ENCODE data around the gene OR10H3.
A peak's percentile ranks its signal among the peaks of the same experiment; 100 is the strongest.
"Not testable (repeated sequence)": the region's sequence is repeated elsewhere in the genome, so short reads cannot be mapped to it uniquely, and the experiment has no call there.

Gene OR10H3

DNA sequence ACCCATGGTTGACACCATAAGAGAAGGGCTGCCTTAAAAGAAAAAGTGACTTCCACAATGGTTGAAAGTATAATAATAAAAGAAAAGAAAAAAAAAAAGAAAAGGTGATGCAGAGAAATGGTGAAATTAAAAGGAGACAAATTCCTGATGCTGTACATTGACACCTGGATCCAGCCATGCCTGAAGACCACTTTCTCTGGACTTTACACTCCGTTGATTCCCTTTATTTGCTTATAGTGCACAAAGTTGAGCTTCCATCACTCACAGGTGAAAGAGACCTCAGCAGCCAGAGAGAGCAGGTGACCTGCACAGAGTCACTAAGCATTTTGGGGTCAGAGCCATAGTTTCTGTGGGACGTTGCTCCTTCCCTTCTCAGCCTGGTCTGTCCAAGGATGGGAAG is 37.5 kb downstream of the OR10H3 start:
- in situ Hi-C loops (cut with MboI; ENCODE audit: low pct_unique_long_range_greater_than_20kb, low sequenced_read_pairs), result loop anchor here (5.0 kb wide), 1 partner anchor 103 kb away; the partner anchor contains the start of gene CYP4F12
- DNase-seq, result no peak

DNA sequence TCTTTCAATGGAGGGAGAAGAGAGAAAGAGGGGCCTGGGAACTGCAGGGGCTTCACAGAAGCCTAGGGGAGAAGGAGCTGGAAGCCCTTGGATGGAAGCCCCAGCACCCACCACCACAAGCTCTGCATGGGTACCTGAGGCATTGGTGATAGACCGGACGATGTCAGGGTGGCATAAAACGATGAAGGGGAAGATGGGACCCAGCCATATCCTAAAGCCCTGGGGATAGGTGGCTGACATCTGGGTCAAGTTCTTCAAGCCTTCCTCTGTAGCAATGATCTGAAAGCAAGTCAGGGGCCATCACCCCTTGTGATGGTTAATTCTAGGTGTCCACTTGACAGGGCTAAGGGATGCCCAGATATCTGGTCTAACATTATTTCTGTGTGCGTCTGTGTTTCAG is 38.5 kb downstream of the OR10H3 start:
- no peak for DNase-seq
- in situ Hi-C loops (cut with MboI; ENCODE audit: low pct_unique_long_range_greater_than_20kb, low sequenced_read_pairs), result loop anchor here (5.0 kb wide), 1 partner anchor 104 kb away; the partner anchor contains the start of gene CYP4F12

DNA sequence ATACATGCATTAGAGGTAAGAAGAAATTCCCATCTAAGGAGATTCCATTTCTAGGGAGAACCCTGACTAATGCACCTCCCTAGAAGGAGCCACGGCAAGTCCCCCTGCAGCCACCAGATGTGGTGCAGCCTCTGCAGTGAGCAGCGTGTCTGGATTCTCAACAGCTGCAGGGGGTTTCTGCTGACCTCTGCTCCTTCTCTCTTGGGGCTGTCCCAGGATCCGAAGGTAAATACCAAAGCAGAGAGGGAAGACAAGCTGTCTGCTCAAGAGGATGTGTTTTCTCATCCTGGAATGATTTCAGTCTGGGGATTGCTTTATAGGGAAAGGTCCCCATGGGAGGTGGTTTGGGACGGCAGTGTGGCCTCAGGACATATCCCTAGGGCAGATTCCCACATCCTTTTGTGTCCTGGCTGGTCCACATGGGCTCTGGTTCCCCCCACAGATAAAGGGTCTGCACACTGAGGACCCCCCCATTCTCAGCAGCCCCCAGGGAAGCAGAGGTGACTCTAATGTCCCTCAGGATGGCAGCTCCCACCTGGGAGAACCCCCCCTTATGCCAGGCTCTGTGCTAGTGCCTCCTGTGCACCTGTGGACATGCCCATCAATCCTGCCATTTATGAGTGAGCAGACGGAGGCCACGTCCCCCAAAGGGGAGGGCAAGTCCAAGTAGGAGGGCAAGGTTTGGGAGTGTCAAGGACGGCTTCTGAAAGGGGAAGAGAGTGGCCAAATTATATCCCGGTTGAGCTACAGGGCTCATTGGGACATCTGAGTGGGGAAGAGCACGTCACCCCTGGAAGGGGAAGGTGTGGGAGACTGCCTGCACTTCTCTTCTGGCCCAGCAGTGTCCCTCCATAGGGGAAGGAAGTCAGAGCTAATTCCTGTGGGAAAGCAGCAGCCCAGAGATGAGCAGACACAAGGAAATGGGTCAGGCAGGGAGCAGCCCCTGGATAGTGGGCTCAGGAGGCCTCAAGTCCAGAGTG is 39.5 kb downstream of the OR10H3 start:
- no peak for DNase-seq
- in situ Hi-C loops (cut with MboI; ENCODE audit: low pct_unique_long_range_greater_than_20kb, low sequenced_read_pairs), result loop anchor here (5.0 kb wide), 1 partner anchor 105 kb away; the partner anchor contains the start of gene CYP4F12

DNA sequence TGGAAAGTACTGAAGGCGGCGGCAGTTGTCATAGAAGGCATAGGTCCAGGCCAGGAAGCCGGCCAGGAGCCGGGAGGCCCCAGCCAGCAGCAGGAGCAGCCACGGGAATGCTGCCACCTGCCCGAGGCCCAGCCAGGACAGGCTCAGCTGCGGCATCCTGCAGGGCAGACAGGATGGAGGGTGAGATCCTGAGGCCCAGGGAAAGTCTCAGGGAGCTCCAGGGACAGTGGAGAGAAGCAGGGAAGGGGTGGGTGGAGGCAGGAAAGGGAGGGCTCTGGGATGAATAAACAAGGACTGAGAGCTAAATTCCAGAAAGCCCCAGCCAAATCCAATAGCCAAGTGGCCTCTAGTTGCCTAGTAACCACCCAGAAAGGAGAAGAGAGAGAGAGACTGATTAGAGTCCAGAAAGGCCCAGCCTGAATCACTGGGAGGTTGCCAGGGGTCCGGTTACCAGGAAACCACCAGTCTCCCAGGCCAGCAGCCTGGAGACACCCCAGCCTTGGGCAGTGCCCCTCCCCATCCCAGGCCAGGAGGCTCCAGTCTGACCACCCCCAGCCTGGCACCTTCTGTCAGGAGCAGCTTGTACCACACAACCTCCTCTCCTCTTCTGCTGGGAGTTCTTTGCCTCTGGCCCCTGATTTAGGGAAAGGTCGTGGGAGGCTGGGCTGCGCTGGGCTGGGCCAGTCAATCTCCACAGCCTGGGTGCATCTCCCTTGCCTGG is 42.1 kb downstream of the OR10H3 start:
- in situ Hi-C loops (cut with MboI; ENCODE audit: low pct_unique_long_range_greater_than_20kb, low sequenced_read_pairs), result loop anchor here (5.0 kb wide), 1 partner anchor 108 kb away; the partner anchor contains the start of gene CYP4F12
- no peak for DNase-seq

DNA sequence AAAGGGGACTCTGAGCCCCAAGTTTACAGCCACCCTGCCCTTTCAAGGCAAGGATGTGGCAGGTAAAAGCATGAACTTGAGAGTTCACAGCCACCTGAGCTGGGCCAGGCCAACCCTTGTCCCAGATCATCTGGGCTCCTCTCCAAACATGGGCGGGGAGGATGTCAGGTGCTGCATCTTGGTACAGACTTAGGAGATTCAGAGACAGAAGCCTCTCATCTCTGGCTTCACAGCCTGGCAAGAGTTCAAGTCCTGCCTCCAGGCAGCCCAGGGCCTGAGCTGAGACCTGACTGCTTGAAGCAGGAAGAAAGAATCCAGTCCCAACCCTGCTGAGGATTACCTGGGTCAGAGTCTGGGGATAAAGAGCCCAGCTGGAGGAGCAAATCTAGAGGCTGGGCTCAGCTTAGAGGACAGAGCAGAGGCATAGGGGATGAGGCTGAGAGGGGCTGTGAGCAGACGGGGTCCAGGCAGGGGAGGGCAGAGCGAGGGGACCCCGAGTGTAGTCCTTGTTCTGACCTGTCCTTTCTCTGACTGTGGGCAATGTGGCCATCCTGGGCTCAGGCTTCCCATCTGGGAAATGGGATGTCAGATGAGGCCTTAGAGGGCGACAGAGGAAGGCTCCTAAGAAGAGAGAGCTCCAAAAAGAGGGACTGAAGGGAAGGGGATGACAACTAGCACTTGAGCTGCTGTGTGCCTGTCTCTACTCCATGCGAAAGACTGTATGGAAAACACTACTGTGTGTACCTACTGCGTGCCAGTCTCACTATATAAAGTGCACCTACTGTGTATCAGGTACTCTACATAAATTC is 43.0 kb downstream of the OR10H3 start:
- in situ Hi-C loops (cut with MboI; ENCODE audit: low pct_unique_long_range_greater_than_20kb, low sequenced_read_pairs), result no loop called here

DNA sequence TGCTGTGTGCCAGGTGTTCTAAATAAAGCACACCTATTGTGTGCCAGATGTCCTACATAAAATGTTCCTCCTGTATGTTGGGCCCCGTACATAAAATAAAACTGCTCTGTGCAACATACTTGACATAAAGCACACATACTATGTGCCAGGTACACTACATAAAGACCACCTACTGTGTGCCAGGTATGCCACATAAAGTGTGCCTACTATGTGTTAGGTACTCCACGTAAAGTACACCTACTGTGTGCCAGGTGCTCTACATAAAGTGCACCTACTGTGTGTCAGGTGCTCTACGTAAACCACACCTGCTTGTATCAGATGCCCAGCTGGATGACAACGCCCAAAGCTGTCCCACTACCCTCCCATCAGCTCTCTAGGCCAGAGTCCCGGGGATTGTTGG is 43.9 kb downstream of the OR10H3 start:
- in situ Hi-C loops (cut with MboI; ENCODE audit: low pct_unique_long_range_greater_than_20kb, low sequenced_read_pairs), result no loop called here

More for the DNA sequence above, 43.0 kb downstream of the OR10H3 start:
- no peak for DNase-seq

DNA sequence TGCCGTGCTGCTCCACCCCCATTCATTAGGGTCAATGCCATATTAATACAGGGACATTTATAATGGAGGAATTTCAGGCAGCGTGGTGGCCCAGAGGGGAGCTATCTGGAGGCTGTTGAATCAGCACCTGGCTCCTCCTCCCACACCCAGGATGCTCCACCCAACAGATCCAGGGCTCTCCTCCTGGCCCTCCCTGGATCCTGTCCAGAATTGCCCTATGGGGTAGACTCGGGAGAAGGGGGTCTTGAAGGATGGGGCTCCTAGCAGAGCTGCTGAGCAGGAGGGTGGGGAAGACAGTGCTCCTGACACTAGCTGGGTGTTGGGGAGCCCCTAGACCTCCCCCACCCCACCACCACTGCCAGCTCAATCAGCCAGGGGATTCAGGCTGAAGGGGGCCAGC is 44.4 kb downstream of the OR10H3 start:
- in situ Hi-C loops (cut with MboI; ENCODE audit: low pct_unique_long_range_greater_than_20kb, low sequenced_read_pairs), result no loop called here
- no peak for DNase-seq

More for the DNA sequence above, 43.9 kb downstream of the OR10H3 start:
- DNase-seq, result no peak

DNA sequence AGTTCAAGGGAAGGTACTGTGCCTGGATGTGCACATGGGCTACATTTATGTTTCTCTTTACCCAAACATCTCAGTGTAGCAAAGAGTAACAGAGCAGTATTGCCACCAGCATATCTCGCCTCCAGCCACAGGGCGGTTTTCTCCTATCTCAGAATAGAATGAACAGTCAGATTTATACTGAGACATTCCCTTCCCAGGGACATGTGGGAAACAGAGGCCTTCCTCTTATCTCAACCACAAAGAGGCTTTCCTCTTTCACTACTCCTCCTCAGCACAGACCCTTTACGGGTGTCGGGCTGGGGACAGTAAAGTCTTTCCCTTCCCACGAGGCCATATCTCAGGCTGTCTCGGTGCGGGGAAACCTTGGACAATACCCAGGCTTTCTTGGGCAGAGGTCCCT is 45.1 kb downstream of the OR10H3 start:
- in situ Hi-C loops (cut with MboI; ENCODE audit: low pct_unique_long_range_greater_than_20kb, low sequenced_read_pairs), result not testable (repeated sequence)
- DNase-seq, result peak; percentile 46

DNA sequence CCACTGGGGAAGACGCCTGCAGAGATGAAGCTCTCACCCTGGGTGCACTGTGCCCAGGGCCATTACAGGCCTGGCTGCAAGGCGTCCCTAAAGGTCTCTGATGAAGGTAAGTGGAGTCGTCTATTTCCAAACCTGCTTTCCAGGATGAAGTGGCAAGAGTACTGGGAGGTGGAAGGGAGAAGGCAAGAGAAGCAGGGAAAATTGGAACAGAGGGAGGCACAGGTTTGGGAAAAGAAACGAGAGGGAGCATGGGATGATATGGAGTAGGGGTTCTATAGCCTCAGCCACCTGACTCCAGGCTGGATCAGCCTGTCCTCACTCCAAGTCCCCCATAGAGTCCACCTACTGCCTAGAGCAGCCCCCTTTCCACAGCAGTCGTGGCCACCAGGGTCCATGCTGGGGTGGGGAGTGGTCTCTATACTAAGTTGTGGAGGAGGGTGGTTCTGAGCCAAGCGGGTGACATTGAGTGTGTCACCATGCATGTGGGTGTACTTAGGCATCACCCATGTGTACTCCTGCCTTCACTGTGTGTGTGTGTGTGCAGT is 49.9 kb downstream of the OR10H3 start, which contains the start of gene OR10H5:
Gene OR10H5, plus strand, starts transcription at position 51 of the 545 bp plus-strand sequence. CDS start 6,388 bp downstream, outside the sequence.
- no peak for DNase-seq
- in situ Hi-C loops (cut with MboI; ENCODE audit: low pct_unique_long_range_greater_than_20kb, low sequenced_read_pairs), result no loop called here

DNA sequence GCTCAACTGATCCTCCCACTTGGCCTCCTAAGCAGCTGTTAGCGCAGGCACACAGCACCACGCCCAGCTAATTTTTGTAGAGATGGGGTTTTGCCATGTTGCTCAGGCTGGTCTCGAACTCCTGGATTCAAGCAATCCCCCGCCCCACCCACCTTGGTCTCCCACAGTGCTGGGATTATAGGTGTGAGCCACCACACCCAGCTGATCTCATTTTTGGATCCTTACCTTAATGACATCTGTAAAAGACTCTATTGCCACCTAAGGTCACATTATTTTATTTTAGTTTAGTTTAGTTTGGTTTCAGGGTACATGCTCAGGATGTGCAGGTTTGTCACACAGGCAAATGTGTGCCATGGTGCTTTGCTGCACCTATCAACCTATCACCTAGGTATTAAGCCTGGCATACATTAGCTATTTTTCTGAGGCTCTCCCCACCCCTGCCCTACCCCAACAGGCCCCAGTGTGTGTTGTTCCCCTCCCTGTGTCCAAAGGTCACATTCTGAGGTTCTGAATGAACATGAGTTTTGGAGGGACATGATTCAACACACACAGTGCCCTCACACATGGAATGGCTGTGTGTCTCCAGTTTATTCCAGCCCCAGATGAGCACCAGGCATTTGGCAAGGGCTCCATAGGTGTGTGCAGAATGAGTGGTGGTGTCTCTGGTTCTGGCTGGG is 50.9 kb downstream of the OR10H3 start:
- no peak for DNase-seq
- in situ Hi-C loops (cut with MboI; ENCODE audit: low pct_unique_long_range_greater_than_20kb, low sequenced_read_pairs), result no loop called here

DNA sequence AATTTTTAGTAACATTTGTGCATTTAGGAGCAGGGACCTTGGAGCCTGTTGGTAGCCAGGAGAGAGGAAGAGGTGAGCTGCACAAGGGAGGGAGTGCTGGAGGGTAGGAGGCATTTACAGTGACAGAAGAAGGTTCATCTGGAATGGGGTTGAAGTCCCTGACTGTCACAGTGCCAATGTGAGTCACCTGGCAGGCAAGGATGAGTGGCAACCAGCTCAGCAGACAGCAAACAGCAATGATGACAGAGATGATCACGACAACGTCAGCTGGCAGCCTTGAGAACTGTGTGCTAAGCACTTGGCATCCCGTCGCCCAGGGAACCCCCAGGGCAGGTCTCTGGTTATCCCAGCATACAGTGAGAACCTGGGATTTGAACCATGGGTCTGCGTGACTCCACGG is 52.3 kb downstream of the OR10H3 start:
- in situ Hi-C loops (cut with MboI; ENCODE audit: low pct_unique_long_range_greater_than_20kb, low sequenced_read_pairs), result no loop called here
- no peak for DNase-seq
